ENCODE data around the gene ESR2. TPM values are rescaled to one million over a fixed set of nuclear protein-coding genes. Genes with fewer than 3 reads are reported as not detected.

Gene ESR2
- total and polyA plus RNA-seq, 2 of the 8 experiments (the other 6 are each of a cell fraction or from before 2014, with no cell fraction given) = 0.19 to 0.23 TPM

GRCh38 chr14:64198486-64198885 is 95.7 kb downstream of the ESR2 start:
- Histone ChIP-seq H2BK20ac (ENCODE audit: low read length) (no peak overlapping the region), H2BK15ac (ENCODE audit: low read length) (no peak overlapping the region), H3K36me3 (ENCODE audit: control insufficient read depth in 2 of 4, insufficient read depth in 4 of 4, low read length in 3 of 4) (no peaks in the 10 kb centered on the region), H3K9me3 (ENCODE audit: insufficient read depth in 2 of 2, low read depth in 1 of 2, low read length in 1 of 2) (no peaks in the 10 kb centered on the region), H3K18ac (ENCODE audit: extremely low read depth, low read length) (no peak overlapping the region), H3K14ac (ENCODE audit: insufficient read length) (no peak overlapping the region), H2BK5ac (ENCODE audit: low read depth, low read length) (no peak overlapping the region), H3K27me3 (replicated peaks in 1 of 4; ENCODE audit: control insufficient read depth in 3 of 4, extremely low read depth in 1 of 4, insufficient read depth in 3 of 4, low read length in 3 of 4) (no peaks in the 10 kb centered on the region), H3K79me1 (ENCODE audit: low read depth, low read length) (no peaks in the 10 kb centered on the region; the same call in 1 of the 2 replicates), H4K8ac (ENCODE audit: extremely low read depth, insufficient read depth, low read length) (no peak overlapping the region), H3K23me2 (ENCODE audit: low read depth, low read length) (no peaks in the 10 kb centered on the region), H4K91ac (replicated peaks; ENCODE audit: insufficient read length, low read length) (no peak overlapping the region), H3K4ac (replicated peaks; ENCODE audit: insufficient read length, low read depth, low read length) (no peak overlapping the region), H2BK12ac (ENCODE audit: low read depth, low read length) (no peak overlapping the region), H4K20me1 (replicated peaks in 1 of 2; ENCODE audit: control insufficient read depth in 1 of 2, insufficient read depth in 2 of 2, low read length in 2 of 2) (peaks cover 0 to 2% of the 10 kb centered on the region in 2 experiments), H3K56ac (replicated peaks; ENCODE audit: insufficient read length, low read depth, low read length) (no peak overlapping the region), H2AFZ (ENCODE audit: low read length) (no peak overlapping the region), H3K23ac (ENCODE audit: insufficient read length) (no peak overlapping the region), H2AK5ac (ENCODE audit: low read depth, low read length) (no peak overlapping the region), H3K27ac (ENCODE audit: low read depth, low read length) (no peak overlapping the region), H3K4me1 (replicated peaks in 1 of 4; ENCODE audit: control insufficient read depth in 3 of 4, insufficient read depth in 4 of 4, low read length in 3 of 4) (peaks cover 11 to 20% (median 14%) of the 10 kb centered on the region in 4 experiments), H4K5ac (ENCODE audit: insufficient read length, low read depth, low read length) (no peak overlapping the region), H3K4me3 (ENCODE audit: extremely low read depth in 1 of 4, insufficient read depth in 2 of 4, low read depth in 3 of 4, low read length in 4 of 4) (no peak overlapping the region), H3K4me2 (ENCODE audit: insufficient read depth in 1 of 2, low read depth in 2 of 2, low read length in 2 of 2) (no peak overlapping the region), H3K9ac (replicated peaks in 1 of 4; ENCODE audit: extremely low read depth in 1 of 4, low read depth in 3 of 4, low read length in 3 of 4) (no peak overlapping the region), H2BK120ac (replicated peaks; ENCODE audit: low read depth, low read length) (no peak overlapping the region), H3K79me2 (ENCODE audit: control insufficient read depth in 1 of 2, insufficient read depth in 2 of 2, low read length in 2 of 2) (peaks cover 0 to 5% of the 10 kb centered on the region in 2 experiments; a peak in 1 of 4 replicates)
- TF ChIP-seq, protein P1, sequence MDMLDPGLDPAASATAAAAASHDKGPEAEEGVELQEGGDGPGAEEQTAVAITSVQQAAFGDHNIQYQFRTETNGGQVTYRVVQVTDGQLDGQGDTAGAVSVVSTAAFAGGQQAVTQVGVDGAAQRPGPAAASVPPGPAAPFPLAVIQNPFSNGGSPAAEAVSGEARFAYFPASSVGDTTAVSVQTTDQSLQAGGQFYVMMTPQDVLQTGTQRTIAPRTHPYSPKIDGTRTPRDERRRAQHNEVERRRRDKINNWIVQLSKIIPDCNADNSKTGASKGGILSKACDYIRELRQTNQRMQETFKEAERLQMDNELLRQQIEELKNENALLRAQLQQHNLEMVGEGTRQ (IDR thresholded peaks at IDR 0.05; ENCODE audit: low read length) = no peak
- no peak for TF ChIP-seq POU5F1 (IDR thresholded peaks at IDR 0.05; ENCODE audit: low read depth, low read length)
- ChIA-PET CTCF (ENCODE audit: partially characterized antibody) (interaction anchor here (1.0 to 2.6 kb wide), 4 partner anchors 11 to 104 kb away, joined by 3 to 14 read pairs (median 4); no protein-coding TSS in a partner anchor), POLR2A (ENCODE audit: partially characterized antibody) (no interaction called here)
- 86% methylated on average over 3 of the region's 3 CpGs; no CpG with 5 or more reads in 1 of the 2 experiments for whole genome bisulfite sequencing, 2 experiments (ENCODE audit: extremely low coverage in 1 of 2, insufficient coverage in 1 of 2, insufficient read length in 1 of 2, insufficient replicate concordance in 2 of 2, low coverage in 1 of 2, low lambda C conversion rate in 2 of 2, missing lambda C conversion rate in 1 of 2)
- FAIRE-seq (no peak), DNase-seq (ENCODE audit: low read depth in 1 of 2, low spot score in 2 of 2) (no peak)
